ENCODE measurements around the gene KIAA0319L.

Gene KIAA0319L

GRCh38 chr1:35537806-35538205, 19.4 kb downstream of the KIAA0319L start:
- no peak for DNase-seq (ENCODE audit: low read depth in 2 of 2)

GRCh38 chr1:35536556-35537162, 20.5 kb downstream of the KIAA0319L start:
- DNase-seq (ENCODE audit: low read depth in 2 of 2) = no peak

GRCh38 chr1:35535243-35535642, 22.0 kb downstream of the KIAA0319L start:
- no peak for DNase-seq (ENCODE audit: low read depth in 2 of 2)

GRCh38 chr1:35533586-35533985, 23.6 kb downstream of the KIAA0319L start:
- no peak for DNase-seq (ENCODE audit: low read depth in 2 of 2)

DNA sequence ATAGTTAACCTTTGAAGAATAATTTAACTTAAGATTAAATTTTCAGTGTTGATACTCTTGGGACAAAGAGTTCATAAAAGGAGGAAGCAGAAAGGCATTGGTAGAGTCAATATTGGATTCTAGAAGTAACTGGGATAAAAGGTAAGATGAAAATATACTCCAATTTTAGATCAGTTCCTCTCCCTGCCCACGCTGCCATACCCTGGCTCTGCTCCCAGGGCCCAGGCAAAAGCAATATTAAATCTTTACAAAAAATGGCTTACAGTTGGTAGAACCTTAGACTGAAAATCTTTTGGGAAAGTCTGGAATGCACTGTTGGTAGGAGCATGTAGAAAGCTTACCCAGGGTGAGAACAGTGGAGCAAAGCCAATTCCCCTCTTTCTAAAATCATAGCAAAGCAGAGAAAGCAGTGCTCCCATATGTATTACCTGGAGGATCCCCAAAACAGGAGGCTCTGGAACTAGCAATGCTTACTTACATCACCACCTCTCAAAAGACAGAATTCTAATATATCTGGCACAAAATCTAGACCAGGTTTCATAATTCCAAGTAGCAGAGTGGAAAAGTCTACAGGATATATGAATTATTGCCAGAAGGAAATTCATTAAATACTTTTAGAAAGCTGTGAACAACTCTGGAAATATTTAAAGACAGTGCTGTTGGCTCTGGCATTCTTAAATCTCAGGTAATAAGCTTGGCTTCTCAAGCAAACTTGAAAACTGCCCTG, 24.5 kb downstream of the KIAA0319L start:
- no peak for DNase-seq (ENCODE audit: low read depth in 2 of 2)

GRCh38 chr1:35531368-35531767, 25.8 kb downstream of the KIAA0319L start:
- no peak for DNase-seq (ENCODE audit: low read depth in 2 of 2)

GRCh38 chr1:35530946-35531345, 26.3 kb downstream of the KIAA0319L start:
- no peak for DNase-seq (ENCODE audit: low read depth in 2 of 2)

GRCh38 chr1:35530168-35530567, 27.0 kb downstream of the KIAA0319L start:
- no peak for DNase-seq (ENCODE audit: low read depth in 2 of 2)

DNA sequence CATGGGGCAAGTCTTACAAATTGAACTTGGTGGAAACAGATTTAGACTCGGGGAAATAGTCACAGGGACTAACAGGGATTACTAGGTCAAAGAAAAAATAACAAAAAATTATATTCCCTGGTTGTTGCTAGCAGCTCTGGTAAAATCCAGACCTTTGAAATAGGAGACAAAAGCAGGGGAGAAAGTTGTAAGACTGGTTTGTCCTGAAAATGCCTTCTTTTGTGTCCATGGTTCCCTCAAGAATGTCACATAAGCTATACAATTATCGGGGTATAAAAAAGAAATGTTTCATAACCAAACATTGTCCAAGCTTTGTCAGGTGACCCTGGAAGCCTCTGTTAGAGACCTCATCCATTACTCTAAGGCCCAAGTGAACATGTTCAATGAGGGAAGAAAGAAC, 33.1 kb downstream of the KIAA0319L start:
- DNase-seq (ENCODE audit: low read depth in 2 of 2) = no peak

DNA sequence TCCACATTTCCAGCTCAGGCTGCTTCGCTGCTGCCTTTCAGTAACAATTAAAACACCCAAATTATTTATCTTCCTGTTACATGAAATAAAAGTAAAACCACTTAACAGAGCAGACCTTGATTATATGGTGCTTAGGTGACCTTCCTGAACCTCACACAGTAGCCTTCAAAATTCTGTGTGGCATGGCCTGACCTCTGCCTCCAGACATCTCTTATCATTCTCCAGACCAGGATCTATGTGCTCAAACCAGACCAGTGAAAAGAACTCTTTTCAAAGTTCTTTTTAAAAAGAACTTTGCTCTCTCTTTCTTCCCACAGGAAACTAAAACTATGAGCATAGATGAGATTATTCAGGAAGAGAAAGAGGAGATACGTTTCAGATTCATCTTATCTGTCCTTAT, 37.8 kb downstream of the KIAA0319L start:
- no peak for DNase-seq (ENCODE audit: low read depth in 2 of 2)

- no peak for DNase-seq (ENCODE audit: low read depth in 2 of 2)
These were observed 39.0 kb downstream of the KIAA0319L start for GRCh38 chr1:35518183-35518582.

DNA sequence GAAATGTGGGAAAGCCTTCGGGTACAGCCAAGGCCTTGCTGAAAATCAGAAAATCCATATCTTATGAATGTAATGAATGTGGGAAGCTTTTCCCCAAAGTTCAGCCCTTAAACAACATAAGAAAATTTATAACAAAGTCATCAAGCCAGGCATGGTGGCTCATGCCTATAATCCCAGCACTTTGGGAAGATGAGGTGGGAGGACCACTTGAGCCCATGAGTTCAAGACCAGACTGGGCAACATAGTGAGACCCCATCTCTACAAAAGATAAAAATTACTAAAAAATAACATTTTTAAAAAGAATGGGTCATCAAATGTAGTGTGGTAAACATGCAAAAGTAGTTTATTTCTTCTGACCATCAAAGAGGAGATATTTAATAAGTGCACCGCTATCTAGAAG, 45.9 kb downstream of the KIAA0319L start:
- no peak for DNase-seq (ENCODE audit: low read depth in 2 of 2)

DNA sequence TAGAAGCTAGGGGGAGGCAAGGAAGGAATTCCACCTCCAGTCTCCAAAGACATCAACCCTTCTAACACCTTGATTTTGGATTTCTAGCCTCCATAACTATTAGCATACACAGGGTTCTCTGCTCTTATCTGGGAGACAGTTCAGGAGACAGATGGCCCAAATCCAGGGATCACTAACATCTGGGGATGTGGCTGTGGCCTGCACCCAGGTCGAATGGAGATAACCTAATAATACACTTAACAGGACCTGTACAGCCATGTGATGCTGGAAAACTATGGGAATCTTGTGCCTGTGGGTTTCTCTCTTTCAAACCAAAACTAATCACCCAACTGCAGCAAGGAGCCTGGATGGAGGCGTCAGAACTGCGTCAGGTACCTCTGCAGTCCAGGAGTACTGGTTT, 47.6 kb downstream of the KIAA0319L start:
- DNase-seq (ENCODE audit: low read depth in 2 of 2) = no peak

DNA sequence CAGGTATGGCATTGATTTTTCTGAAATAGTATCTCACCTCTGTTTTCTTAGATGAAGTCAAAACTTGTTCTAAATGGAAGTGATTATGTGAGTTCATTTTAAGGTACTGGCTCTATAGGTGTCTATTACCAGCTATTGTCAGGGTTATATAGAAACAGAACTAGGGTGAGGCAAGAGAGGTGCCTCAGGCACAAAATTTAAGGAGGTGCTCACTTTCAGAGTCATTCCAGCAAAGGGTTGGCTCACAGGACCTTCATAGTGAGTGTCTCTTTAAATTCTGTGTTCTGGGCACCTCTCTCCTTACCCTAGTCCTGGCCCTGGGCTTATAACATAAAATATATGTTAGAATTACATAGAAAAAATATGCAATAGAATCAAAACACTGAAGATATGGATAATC, 49.3 kb downstream of the KIAA0319L start:
- DNase-seq (ENCODE audit: low read depth in 2 of 2) = no peak

- no peak for DNase-seq (ENCODE audit: low read depth in 2 of 2)
These were observed 50.0 kb downstream of the KIAA0319L start for GRCh38 chr1:35506960-35507912.

GRCh38 chr1:35505911-35506798, 51.0 kb downstream of the KIAA0319L start:
- DNase-seq (ENCODE audit: low read depth in 2 of 2) = no peak

DNA sequence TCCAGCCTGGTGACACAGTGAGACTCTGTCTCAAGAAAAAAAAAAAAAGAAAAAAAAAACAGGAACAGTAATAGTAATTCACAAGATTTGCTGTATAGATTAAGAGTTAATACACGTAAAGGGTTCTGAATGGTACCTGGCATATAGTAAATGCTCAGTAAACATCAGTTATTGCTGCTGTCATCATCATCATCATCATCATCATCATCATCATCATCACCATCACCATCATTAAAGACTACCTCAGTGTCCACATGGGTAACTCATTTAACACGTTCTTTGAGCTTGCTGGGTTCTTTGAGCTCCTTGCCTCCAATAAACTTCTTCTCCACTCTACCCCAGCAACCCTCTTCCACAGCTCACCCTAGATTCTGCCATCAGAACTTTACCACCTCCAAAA, 55.0 kb downstream of the KIAA0319L start:
- no peak for DNase-seq (ENCODE audit: low read depth in 2 of 2)

DNA sequence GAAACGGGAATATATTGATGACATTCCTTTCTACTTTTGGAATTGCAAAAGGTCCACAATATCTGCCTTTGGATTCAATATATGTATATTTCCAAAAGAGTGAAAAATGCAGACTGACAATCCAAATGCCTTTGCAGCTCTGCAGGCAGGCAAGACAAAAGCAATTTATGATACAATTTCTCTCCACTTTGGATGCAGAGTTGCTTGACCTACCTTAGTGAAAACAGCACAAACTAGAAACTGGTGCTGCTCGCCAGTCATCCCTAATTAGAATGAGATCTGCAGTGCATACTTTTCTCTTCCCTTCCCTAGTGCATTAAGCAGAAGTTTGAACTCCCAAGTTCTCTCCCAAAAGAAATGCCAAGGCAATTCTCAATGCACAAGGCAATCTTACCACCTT, 56.8 kb downstream of the KIAA0319L start:
- no peak for DNase-seq (ENCODE audit: low read depth in 2 of 2)

GRCh38 chr1:35499652-35500176, 57.5 kb downstream of the KIAA0319L start:
- no peak for DNase-seq (ENCODE audit: low read depth in 2 of 2)

- DNase-seq (ENCODE audit: low read depth in 2 of 2) = no peak
These were observed 58.0 kb downstream of the KIAA0319L start for GRCh38 chr1:35499231-35499630.

- DNase-seq (ENCODE audit: low read depth in 2 of 2) = no peak
These were observed 59.6 kb downstream of the KIAA0319L start for GRCh38 chr1:35497571-35497970.
